ENCODE data around the gene AMIGO3. TPM values are rescaled to one million over a fixed set of nuclear protein-coding genes. Genes with fewer than 3 reads are reported as not detected.

Gene AMIGO3
- total RNA-seq, 4 donors from 2014 or later, result 0.22 to 1.1 (median 0.68) TPM; not detected in 1

- TF ChIP-seq, protein P1, sequence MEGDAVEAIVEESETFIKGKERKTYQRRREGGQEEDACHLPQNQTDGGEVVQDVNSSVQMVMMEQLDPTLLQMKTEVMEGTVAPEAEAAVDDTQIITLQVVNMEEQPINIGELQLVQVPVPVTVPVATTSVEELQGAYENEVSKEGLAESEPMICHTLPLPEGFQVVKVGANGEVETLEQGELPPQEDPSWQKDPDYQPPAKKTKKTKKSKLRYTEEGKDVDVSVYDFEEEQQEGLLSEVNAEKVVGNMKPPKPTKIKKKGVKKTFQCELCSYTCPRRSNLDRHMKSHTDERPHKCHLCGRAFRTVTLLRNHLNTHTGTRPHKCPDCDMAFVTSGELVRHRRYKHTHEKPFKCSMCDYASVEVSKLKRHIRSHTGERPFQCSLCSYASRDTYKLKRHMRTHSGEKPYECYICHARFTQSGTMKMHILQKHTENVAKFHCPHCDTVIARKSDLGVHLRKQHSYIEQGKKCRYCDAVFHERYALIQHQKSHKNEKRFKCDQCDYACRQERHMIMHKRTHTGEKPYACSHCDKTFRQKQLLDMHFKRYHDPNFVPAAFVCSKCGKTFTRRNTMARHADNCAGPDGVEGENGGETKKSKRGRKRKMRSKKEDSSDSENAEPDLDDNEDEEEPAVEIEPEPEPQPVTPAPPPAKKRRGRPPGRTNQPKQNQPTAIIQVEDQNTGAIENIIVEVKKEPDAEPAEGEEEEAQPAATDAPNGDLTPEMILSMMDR (IDR thresholded peaks at IDR 0.05; ENCODE audit: low read depth), result no peak
Observed at GRCh38 chr3:49706456-49707112, 12.9 kb downstream of the AMIGO3 start.

DNA sequence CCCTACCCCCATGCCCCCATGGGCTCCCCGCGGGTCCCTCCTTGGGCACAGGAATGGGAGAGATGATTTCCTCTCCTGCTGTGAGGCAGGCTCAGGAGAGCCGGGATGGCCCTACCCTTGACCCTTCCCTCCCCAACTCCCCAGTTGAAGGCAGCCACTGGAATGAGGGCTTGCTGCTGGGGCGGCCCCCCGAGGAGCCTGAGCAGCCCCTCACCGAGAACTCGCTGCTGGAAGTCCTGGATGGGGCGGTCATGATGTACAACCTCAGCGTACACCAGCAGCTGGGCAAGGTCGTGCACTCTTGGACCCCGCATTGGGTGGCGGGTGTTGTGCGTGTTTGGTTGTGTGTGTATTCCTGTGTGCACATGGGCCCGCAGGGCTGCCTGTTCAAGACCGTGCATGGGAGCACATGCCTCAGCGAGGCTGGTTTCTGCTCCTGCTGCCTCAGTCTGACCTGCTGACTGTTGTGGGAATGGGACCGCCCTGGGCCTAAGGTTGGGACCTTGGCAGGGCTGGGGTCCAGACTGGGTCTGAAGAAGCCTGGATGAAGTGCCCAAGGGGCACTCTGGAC lies 14.0 kb downstream of the AMIGO3 start:
- TF ChIP-seq, protein P1 (IDR thresholded peaks at IDR 0.05; ENCODE audit: low read depth), result no peak

DNA sequence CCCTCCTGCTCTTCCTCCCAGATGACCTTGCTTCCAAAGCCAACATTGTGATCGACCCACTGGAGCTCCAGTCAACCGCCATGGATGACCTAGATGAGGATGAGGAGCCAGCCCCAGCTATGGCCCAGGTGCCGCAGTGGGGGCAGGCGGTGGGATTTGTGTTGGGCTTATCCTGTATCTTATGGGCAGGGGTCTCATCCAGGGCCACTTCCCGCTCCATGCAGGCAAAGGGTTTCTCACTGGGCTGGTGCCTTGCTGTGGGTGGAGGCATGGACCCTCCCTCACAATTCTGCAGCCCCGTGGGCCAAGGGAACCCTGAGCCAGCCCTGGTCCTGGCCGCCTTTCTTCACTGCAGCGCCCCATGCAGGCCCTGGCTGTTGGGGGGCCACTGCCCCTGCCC lies 14.9 kb downstream of the AMIGO3 start:
- TF ChIP-seq, protein P1 (IDR thresholded peaks at IDR 0.05; ENCODE audit: low read depth), result no peak

DNA sequence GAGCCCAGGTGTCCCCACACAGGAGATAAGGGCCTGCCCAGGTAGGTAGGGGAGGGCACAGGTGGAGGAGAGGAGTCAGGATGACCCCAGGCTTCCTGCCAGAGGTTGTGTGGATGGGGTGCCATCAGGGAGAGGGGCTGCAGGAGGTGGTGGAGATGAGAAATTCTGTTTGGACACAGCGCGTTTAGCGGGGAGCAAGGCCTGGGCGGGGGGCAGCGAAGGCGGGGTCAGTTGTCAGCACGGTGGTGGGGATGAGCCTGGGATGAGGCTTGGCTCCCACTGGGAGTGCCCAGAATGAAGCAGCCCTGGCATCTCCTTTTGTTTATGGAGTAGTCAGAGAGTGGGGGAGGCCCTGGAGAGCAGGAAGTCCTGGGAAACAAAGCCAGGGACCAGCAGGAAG lies 15.5 kb downstream of the AMIGO3 start:
- TF ChIP-seq, protein P1 (IDR thresholded peaks at IDR 0.05; ENCODE audit: low read depth), result no peak

GRCh38 chr3:49703443-49703927 lies 16.0 kb downstream of the AMIGO3 start:
- TF ChIP-seq, protein P1 (IDR thresholded peaks at IDR 0.05; ENCODE audit: low read depth), result no peak

DNA sequence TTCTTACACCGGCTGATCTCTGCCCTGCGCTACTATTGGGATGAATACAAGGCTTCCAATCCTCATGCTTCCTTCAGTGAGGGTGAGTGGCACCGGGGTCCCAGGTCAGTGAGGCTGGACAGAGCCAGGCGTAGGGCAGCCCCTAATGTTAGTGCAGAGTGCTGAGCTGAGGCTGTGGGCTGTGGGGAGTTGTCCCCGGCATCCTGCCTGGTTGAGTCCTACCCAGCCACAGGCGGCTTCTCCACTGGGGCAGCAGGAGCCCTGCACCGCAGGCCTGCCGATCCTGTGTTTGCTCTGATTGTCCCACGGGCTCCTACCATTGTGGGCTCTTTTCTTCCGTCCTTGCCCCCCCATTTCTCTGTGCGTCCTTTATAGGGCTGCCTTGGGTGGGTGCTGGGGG lies 16.8 kb downstream of the AMIGO3 start:
- TF ChIP-seq, protein P1 (IDR thresholded peaks at IDR 0.05; ENCODE audit: low read depth), result no peak

DNA sequence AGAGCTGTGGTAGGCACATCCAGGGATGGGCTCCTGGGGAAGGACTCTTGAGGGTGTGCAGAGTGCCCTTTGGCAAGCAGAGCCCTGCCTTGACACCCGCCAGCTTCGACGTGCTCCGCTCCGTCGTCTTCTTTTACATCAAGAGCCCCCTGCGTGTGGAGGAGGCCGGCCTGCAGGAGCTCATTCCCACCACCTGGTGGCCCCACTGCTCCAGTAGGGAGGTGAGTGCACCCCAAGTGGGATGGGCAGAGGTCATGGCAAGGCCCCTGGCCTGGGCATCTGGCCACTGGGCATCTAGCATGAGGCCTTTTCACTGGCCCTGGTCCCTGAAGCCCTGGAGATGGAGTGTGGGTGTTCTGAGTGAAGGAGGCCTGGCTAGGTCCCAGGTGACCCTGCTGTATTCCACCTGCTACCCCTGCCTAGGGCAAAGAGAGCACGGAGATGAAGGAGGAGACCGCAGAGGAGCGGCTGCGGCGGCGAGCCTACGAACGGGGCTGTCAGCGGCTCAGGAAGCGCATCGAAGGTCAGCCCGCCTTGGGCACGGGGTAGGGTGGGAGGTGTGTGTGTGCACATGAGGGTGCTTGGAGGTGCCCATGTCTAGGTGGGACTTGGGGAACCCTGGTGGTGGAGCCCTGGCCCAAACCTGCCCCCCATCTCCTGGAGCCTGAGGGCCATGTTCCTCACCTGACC lies 18.0 kb downstream of the AMIGO3 start:
- TF ChIP-seq, protein P1 (IDR thresholded peaks at IDR 0.05; ENCODE audit: low read depth), result no peak
